GM18526 (cell line): ENCODE data around the gene HOXB2.

Source experiments
- POLR2A ChIP-seq: IDR thresholded peaks from 3 replicates; pipeline ENCODE4 v1.6.1; 2011; ENCODE audit not compliant: insufficient read length; ENCODE audit errors: extremely low read depth

The HOXB2 gene

GRCh38 chr17:48546137-48546923 is 1.4 kb upstream of the HOXB2 start:
- TF ChIP-seq POLR2A: no peak

GRCh38 chr17:48545539-48545938 is 630 bp upstream of the HOXB2 start:
- no peak for TF ChIP-seq POLR2A

- TF ChIP-seq POLR2A: peak; percentile 39
Measured at GRCh38 chr17:48544349-48545021, 424 bp downstream of the HOXB2 start.

- TF ChIP-seq POLR2A: no peak
Measured at GRCh38 chr17:48543854-48544348, 1.0 kb downstream of the HOXB2 start.

- TF ChIP-seq POLR2A: peak; percentile 62
Measured at GRCh38 chr17:48543107-48543853, 1.6 kb downstream of the HOXB2 start.

GRCh38 chr17:48542698-48543106 is 2.2 kb downstream of the HOXB2 start:
- TF ChIP-seq POLR2A: no peak

- TF ChIP-seq POLR2A: no peak
Measured at GRCh38 chr17:48542114-48542656, 2.7 kb downstream of the HOXB2 start.

- TF ChIP-seq POLR2A: peak; percentile 60
Measured at GRCh38 chr17:48541577-48542113, 3.3 kb downstream of the HOXB2 start.

GRCh38 chr17:48541036-48541576 is 3.8 kb downstream of the HOXB2 start:
- TF ChIP-seq POLR2A: no peak

GRCh38 chr17:48540213-48540612 is 4.7 kb downstream of the HOXB2 start:
- no peak for TF ChIP-seq POLR2A

- no peak for TF ChIP-seq POLR2A
Measured at GRCh38 chr17:48539177-48539576, 5.7 kb downstream of the HOXB2 start.

GRCh38 chr17:48537316-48537715 is 7.6 kb downstream of the HOXB2 start:
- TF ChIP-seq POLR2A: no peak

GRCh38 chr17:48532261-48532660 is 12.6 kb downstream of the HOXB2 start:
- TF ChIP-seq POLR2A: no peak

GRCh38 chr17:48530887-48531272 is 14.0 kb downstream of the HOXB2 start, which contains the start of gene HOXB1:
TSS of gene HOXB1 (minus strand) at chr17:48531011. CDS start at chr17:48530904, 107 bp downstream.
- TF ChIP-seq POLR2A: no peak

GRCh38 chr17:48530208-48530886 is 14.6 kb downstream of the HOXB2 start:
- TF ChIP-seq POLR2A: no peak

- TF ChIP-seq POLR2A: no peak
Measured at GRCh38 chr17:48529683-48530009, 15.3 kb downstream of the HOXB2 start.
